Stomach (tissue), 4 donors: ENCODE results near the gene GMDS.

Experiments used
- CTCF ChIP-seq, 7 experiments: fragments of 450-650 bp in 4 of 7; fragments of 200-600 bp in 3 of 7; sonication (generic) in 3 of 7; IDR thresholded peaks; one replicate each; pipeline ENCODE4 v1.5.1; 2016 to 2019; ENCODE audit warnings: antibody characterized with exemption in 7 of 7, control low read depth in 2 of 7, mild to moderate bottlenecking in 1 of 7
- POLR2A ChIP-seq, 4 donors: fragments of 450-650 bp; IDR thresholded peaks; one replicate each; pipeline ENCODE4 v1.6.1; 2016; ENCODE audit warnings: antibody characterized with exemption in 4 of 4, control low read depth in 2 of 4, mild to moderate bottlenecking in 1 of 4, moderate library complexity in 1 of 4

GRCh38 chr6:1867197-1867596 is 378.2 kb downstream of the GMDS start:
- no peak for TF ChIP-seq CTCF (IDR thresholded peaks at IDR 0.05)
- TF ChIP-seq POLR2A (IDR thresholded peaks at IDR 0.05), result no peak
